ENCODE measurements around the gene STOML1. TPM values are rescaled to one million over a fixed set of nuclear protein-coding genes. Genes with fewer than 3 reads are reported as not detected.
"Not testable (repeated sequence)": the region's sequence is repeated elsewhere in the genome, so short reads cannot be mapped to it uniquely, and the experiment has no call there.

The STOML1 gene
- total and polyA plus RNA-seq, 7 experiments from 2014 or later, result 7.5 to 21.3 (median 14.0) TPM

GRCh38 chr15:73941449-73941848 lies 50.6 kb downstream of the STOML1 start:
- no peak overlapping the region for H3K4me3 ChIP-seq (ENCODE audit: low read length)
- ATAC-seq, result no peak
- CTCF ChIA-PET, result interaction anchor here (0.6 to 1.8 kb wide), 2 partner anchors 14 to 891 kb away, joined by 5 read pairs; no protein-coding TSS in a partner anchor

GRCh38 chr15:73941044-73941443 lies 51.1 kb downstream of the STOML1 start:
- Histone ChIP-seq H3K36me3 (ENCODE audit: control insufficient read depth in 2 of 3, insufficient read depth in 3 of 3, low read length in 3 of 3) (no peaks in the 10 kb centered on the region), H3K4me3 (ENCODE audit: low read length) (no peak overlapping the region), H3K27ac (ENCODE audit: low read depth, low read length) (no peak overlapping the region), H3K4me1 (ENCODE audit: control insufficient read depth in 2 of 2, insufficient read depth in 2 of 2, low read length in 2 of 2) (peaks cover 14 to 15% of the 10 kb centered on the region in 2 donors), H3K9me3 (ENCODE audit: control insufficient read depth in 2 of 3, low read length in 3 of 3) (no peaks in the 10 kb centered on the region), H3K27me3 (ENCODE audit: control insufficient read depth in 2 of 2, insufficient read depth in 2 of 2, low read length in 2 of 2) (no peaks in the 10 kb centered on the region)
- Mint-ChIP-seq H3K27ac (no peak overlapping the region), H3K4me1 (peaks cover 9 to 19% (median 15%) of the 10 kb centered on the region in 7 donors), H3K27me3 (peaks cover 0 to 10% (median 0%) of the 10 kb centered on the region in 5 donors), H3K36me3 (no peaks in the 10 kb centered on the region), H3K4me3 (no peak overlapping the region), H3K9me3 (peaks cover 0 to 2% (median 0%) of the 10 kb centered on the region in 11 donors)
- intact Hi-C loops (cut with micrococcal nuclease), result no loop called here
- ChIA-PET POLR2A (interaction anchor here (0.9 kb wide), 1 partner anchor 13 kb away, joined by 3 read pairs; no protein-coding TSS in a partner anchor), CTCF (interaction anchor here (0.6 to 1.8 kb wide), 2 partner anchors 13 to 891 kb away, joined by 5 read pairs; no protein-coding TSS in a partner anchor)
- ATAC-seq (no peak), DNase-seq (no peak)

More at GRCh38 chr15:73941449-73941848, 50.6 kb downstream of the STOML1 start:
- no peaks in the 10 kb centered on the region for H3K27me3 ChIP-seq (ENCODE audit: control insufficient read depth in 2 of 2, insufficient read depth in 2 of 2, low read length in 2 of 2)
- Mint-ChIP-seq H3K4me1 (peaks cover 10 to 19% (median 15%) of the 10 kb centered on the region in 7 donors), H3K27ac (peak overlapping the region in 1 of 9 donors; percentile 46), H3K4me3 (peak overlapping the region in 1 of 10 donors; percentile 50), H3K9me3 (peaks cover 0 to 1% (median 0%) of the 10 kb centered on the region in 11 donors), H3K36me3 (no peaks in the 10 kb centered on the region), H3K27me3 (peaks cover 0 to 10% (median 0%) of the 10 kb centered on the region in 5 donors)
- H3K9me3 ChIP-seq (ENCODE audit: control insufficient read depth in 2 of 3, low read length in 3 of 3), result no peaks in the 10 kb centered on the region
- no peak for DNase-seq
- H3K27ac ChIP-seq (ENCODE audit: low read depth, low read length), result no peak overlapping the region
- POLR2A ChIA-PET, result interaction anchor here (0.9 kb wide), 1 partner anchor 13 kb away, joined by 3 read pairs; no protein-coding TSS in a partner anchor
- intact Hi-C loops (cut with micrococcal nuclease), result no loop called here
- H3K36me3 ChIP-seq (ENCODE audit: control insufficient read depth in 2 of 3, insufficient read depth in 3 of 3, low read length in 3 of 3), result no peaks in the 10 kb centered on the region
- H3K4me1 ChIP-seq (ENCODE audit: control insufficient read depth in 2 of 2, insufficient read depth in 2 of 2, low read length in 2 of 2), result peaks cover 14 to 15% of the 10 kb centered on the region in 2 donors

- ChIA-PET CTCF (interaction anchor here (0.6 to 1.8 kb wide), 5 partner anchors 13 to 890 kb away, joined by 3 to 5 read pairs (median 4); no protein-coding TSS in a partner anchor), POLR2A (interaction anchor here (0.9 kb wide), 1 partner anchor 12 kb away, joined by 3 read pairs; no protein-coding TSS in a partner anchor)
- Mint-ChIP-seq H3K27ac (peak overlapping the region in 3 of 9 donors; percentile 52 to 68 (median 61)), H3K9me3 (peaks cover 0 to 2% (median 0%) of the 10 kb centered on the region in 11 donors), H3K4me1 (peaks cover 8 to 19% (median 15%) of the 10 kb centered on the region in 7 donors), H3K4me3 (no peak overlapping the region), H3K36me3 (no peaks in the 10 kb centered on the region), H3K27me3 (peaks cover 0 to 7% (median 0%) of the 10 kb centered on the region in 5 donors)
- H3K4me1 ChIP-seq (ENCODE audit: control insufficient read depth in 2 of 2, insufficient read depth in 2 of 2, low read length in 2 of 2), result peaks cover 14 to 15% of the 10 kb centered on the region in 2 donors
- ATAC-seq (no peak), DNase-seq (no peak)
- H3K27me3 ChIP-seq (ENCODE audit: control insufficient read depth in 2 of 2, insufficient read depth in 2 of 2, low read length in 2 of 2), result no peaks in the 10 kb centered on the region
- H3K27ac ChIP-seq (ENCODE audit: low read depth, low read length), result no peak overlapping the region
- H3K4me3 ChIP-seq (ENCODE audit: low read length), result no peak overlapping the region
- H3K9me3 ChIP-seq (ENCODE audit: control insufficient read depth in 2 of 3, low read length in 3 of 3), result no peaks in the 10 kb centered on the region
- H3K36me3 ChIP-seq (ENCODE audit: control insufficient read depth in 2 of 3, insufficient read depth in 3 of 3, low read length in 3 of 3), result no peaks in the 10 kb centered on the region
- intact Hi-C loops (cut with micrococcal nuclease), result no loop called here
Observed at GRCh38 chr15:73940061-73940981, 51.8 kb downstream of the STOML1 start.

DNA sequence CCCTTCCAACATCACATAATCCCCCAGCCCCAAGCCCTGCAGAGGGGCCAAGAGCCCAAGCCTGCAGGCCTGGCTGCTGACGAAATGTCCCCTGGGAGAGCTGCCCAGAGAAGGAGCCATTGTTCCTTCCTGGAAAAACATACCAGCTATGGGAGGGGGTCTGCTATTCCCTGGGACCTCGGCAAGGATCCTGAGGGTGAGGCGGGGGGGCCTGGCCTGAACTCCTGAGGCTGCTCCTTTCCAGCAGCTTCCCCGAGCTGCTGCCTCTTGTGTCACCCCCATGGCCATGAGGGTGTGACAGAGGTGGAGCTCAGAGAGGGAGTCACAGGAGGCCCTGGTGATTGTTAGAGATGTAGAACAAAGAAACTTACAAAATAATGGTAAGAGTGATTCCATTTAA lies 53.0 kb downstream of the STOML1 start:
- H3K27me3 Mint-ChIP-seq, result peaks cover 0 to 7% (median 0%) of the 10 kb centered on the region in 5 donors
- peaks cover 5 to 19% (median 15%) of the 10 kb centered on the region in 7 donors for H3K4me1 Mint-ChIP-seq
- no peak overlapping the region for H3K4me3 Mint-ChIP-seq
- peak overlapping the region in 2 of 9 donors; percentile 52 to 58 for H3K27ac Mint-ChIP-seq
- no peak overlapping the region for H3K27ac ChIP-seq (ENCODE audit: low read depth, low read length)
- CTCF ChIA-PET, result no interaction called here
- ATAC-seq (no peak), DNase-seq (no peak)
- intact Hi-C loops (cut with micrococcal nuclease), result no loop called here
- no peaks in the 10 kb centered on the region for H3K27me3 ChIP-seq (ENCODE audit: control insufficient read depth in 2 of 2, insufficient read depth in 2 of 2, low read length in 2 of 2)
- H3K4me1 ChIP-seq (ENCODE audit: control insufficient read depth in 2 of 2, insufficient read depth in 2 of 2, low read length in 2 of 2), result peaks cover 14 to 15% of the 10 kb centered on the region in 2 donors
- no peak overlapping the region for H3K4me3 ChIP-seq (ENCODE audit: low read length)
- no peaks in the 10 kb centered on the region for H3K36me3 Mint-ChIP-seq
- POLR2A ChIA-PET, result no interaction called here
- H3K36me3 ChIP-seq (ENCODE audit: control insufficient read depth in 2 of 3, insufficient read depth in 3 of 3, low read length in 3 of 3), result no peaks in the 10 kb centered on the region
- no peaks in the 10 kb centered on the region for H3K9me3 ChIP-seq (ENCODE audit: control insufficient read depth in 2 of 3, low read length in 3 of 3)
- H3K9me3 Mint-ChIP-seq, result peaks cover 0 to 2% (median 0%) of the 10 kb centered on the region in 11 donors

- H3K4me3 Mint-ChIP-seq; ATAC-seq; intact Hi-C loops (cut with micrococcal nuclease); H3K9me3 ChIP-seq (ENCODE audit: control insufficient read depth in 2 of 3, low read length in 3 of 3); CTCF ChIA-PET; H3K4me3 ChIP-seq (ENCODE audit: low read length); H3K27ac Mint-ChIP-seq; H3K27me3 Mint-ChIP-seq; H3K36me3 ChIP-seq (ENCODE audit: control insufficient read depth in 2 of 3, insufficient read depth in 3 of 3, low read length in 3 of 3); DNase-seq; H3K27me3 ChIP-seq (ENCODE audit: control insufficient read depth in 2 of 2, insufficient read depth in 2 of 2, low read length in 2 of 2); H3K9me3 Mint-ChIP-seq; H3K27ac ChIP-seq (ENCODE audit: low read depth, low read length); H3K36me3 Mint-ChIP-seq: not testable (repeated sequence)
- H3K4me1 ChIP-seq (ENCODE audit: control insufficient read depth in 2 of 2, insufficient read depth in 2 of 2, low read length in 2 of 2), result peaks cover 14 to 15% of the 10 kb centered on the region in 2 donors
- peaks cover 5 to 19% (median 15%) of the 10 kb centered on the region in 7 donors for H3K4me1 Mint-ChIP-seq
- POLR2A ChIA-PET, result interaction anchor here (0.9 kb wide), 1 partner anchor 23 kb away, joined by 4 read pairs; no protein-coding TSS in a partner anchor
Observed at GRCh38 chr15:73938516-73938915, 53.6 kb downstream of the STOML1 start.

DNA sequence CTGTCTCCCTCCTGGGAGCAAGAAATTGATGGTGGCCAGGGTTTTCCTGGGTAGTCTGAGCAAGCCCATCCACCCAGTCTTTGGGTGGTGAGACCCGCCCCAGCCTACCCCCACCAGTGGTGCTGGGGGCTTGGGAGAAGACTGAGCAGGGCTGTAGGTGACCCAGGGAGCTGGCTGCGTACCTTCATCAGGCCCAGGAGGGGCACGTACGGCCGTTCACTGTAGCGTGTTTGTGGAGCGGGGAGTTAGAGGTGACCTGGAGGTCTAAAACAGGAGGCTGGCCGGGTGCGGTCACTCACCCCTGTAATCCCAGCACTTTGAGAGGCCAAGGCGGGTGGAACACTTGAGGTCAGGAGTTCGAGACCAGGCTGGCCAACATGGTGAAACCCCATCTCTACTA lies 54.4 kb downstream of the STOML1 start:
- H3K4me1 ChIP-seq (ENCODE audit: control insufficient read depth in 2 of 2, insufficient read depth in 2 of 2, low read length in 2 of 2), result peaks cover 14 to 15% of the 10 kb centered on the region in 2 donors
- no peaks in the 10 kb centered on the region for H3K27me3 ChIP-seq (ENCODE audit: control insufficient read depth in 2 of 2, insufficient read depth in 2 of 2, low read length in 2 of 2)
- intact Hi-C loops (cut with micrococcal nuclease), result no loop called here
- no peaks in the 10 kb centered on the region for H3K36me3 ChIP-seq (ENCODE audit: control insufficient read depth in 2 of 3, insufficient read depth in 3 of 3, low read length in 3 of 3)
- Mint-ChIP-seq H3K27ac (no peak overlapping the region), H3K4me3 (no peak overlapping the region), H3K27me3 (peaks cover 0 to 3% (median 0%) of the 10 kb centered on the region in 5 donors), H3K9me3 (peaks cover 0 to 2% (median 0%) of the 10 kb centered on the region in 11 donors), H3K36me3 (no peaks in the 10 kb centered on the region), H3K4me1 (peaks cover 5 to 19% (median 15%) of the 10 kb centered on the region in 7 donors)
- no peak for ATAC-seq
- H3K4me3 ChIP-seq (ENCODE audit: low read length), result no peak overlapping the region
- DNase-seq, result no peak
- ChIA-PET CTCF (no interaction called here), POLR2A (interaction anchor here (0.9 kb wide), 1 partner anchor 24 kb away, joined by 4 read pairs; no protein-coding TSS in a partner anchor)
- no peak overlapping the region for H3K27ac ChIP-seq (ENCODE audit: low read depth, low read length)
- no peaks in the 10 kb centered on the region for H3K9me3 ChIP-seq (ENCODE audit: control insufficient read depth in 2 of 3, low read length in 3 of 3)
